ENCODE measurements around the gene LRP1B. TPM values are rescaled to one million over a fixed set of nuclear protein-coding genes. Genes with fewer than 3 reads are reported as not detected.

LRP1B gene
- total and polyA plus RNA-seq, 4 donors = 0.01 to 0.84 (median 0.17) TPM

DNA sequence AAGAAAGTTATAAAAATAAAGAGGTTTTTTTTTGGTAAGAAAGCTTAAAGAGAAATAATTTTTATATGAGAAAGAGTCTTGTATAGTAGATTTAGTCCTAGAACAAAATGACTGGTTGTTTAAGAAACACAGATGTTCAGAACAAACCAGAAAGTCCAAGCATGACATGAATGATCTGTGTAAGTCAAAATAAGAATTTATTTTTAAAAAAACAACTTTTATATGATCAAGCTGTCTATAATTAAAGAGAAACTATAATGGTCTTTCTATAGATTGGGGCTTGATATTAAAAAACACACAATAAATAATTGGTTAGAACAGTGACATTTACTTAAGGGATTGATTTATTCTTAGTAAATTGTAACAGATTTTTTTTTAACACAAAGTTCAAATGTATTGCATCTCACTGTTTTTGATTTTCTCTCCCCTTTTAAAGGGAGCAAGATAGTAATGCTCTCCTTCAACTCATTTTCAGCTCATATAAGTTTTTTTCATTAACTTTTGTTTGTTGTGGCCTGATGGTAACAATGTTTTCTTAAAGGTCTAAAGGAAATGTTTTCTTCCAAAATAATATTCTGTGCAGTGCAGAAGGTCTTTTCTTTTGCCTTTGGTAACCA lies 1256.8 kb downstream of the LRP1B start:
- Histone ChIP-seq H3K36me3 (ENCODE audit: control insufficient read depth in 4 of 4, insufficient read depth in 3 of 4, low read depth in 1 of 4, low read length in 3 of 4) (no peaks in the 10 kb centered on the region), H3K27me3 (ENCODE audit: control insufficient read depth in 4 of 4, insufficient read depth in 4 of 4, low read length in 3 of 4) (no peaks in the 10 kb centered on the region)

More for the DNA sequence above, 1256.8 kb downstream of the LRP1B start:
- Histone ChIP-seq H3K4me1 (ENCODE audit: control insufficient read depth in 4 of 4, insufficient read depth in 4 of 4, low read length in 3 of 4) (peaks cover 7 to 29% (median 21%) of the 10 kb centered on the region in 4 donors), H3K27ac (ENCODE audit: low read depth in 1 of 2, low read length in 2 of 2) (no peak overlapping the region), H3K4me3 (ENCODE audit: low read depth in 1 of 3, low read length in 3 of 3) (no peak overlapping the region), H3K9me3 (ENCODE audit: control insufficient read depth in 4 of 4, low read length in 3 of 4) (no peaks in the 10 kb centered on the region), H3K9ac (ENCODE audit: low read depth in 1 of 2, low read length in 2 of 2) (no peak overlapping the region)
- no peak for DNase-seq (ENCODE audit: low spot score)
- TF ChIP-seq NR2F2 (IDR thresholded peaks at IDR 0.05) = no peak
- TF ChIP-seq JUND (IDR thresholded peaks at IDR 0.05) = no peak
- no peak for TF ChIP-seq TAF1 (conservative IDR thresholded peaks at IDR 0.05)
- TF ChIP-seq, protein P1, sequence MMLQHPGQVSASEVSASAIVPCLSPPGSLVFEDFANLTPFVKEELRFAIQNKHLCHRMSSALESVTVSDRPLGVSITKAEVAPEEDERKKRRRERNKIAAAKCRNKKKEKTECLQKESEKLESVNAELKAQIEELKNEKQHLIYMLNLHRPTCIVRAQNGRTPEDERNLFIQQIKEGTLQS (IDR thresholded peaks at IDR 0.05) = no peak
- no peak for TF ChIP-seq HNF4G (IDR thresholded peaks at IDR 0.05)
- no peak for TF ChIP-seq RXRA (IDR thresholded peaks at IDR 0.05)
- TF ChIP-seq, protein P2, sequence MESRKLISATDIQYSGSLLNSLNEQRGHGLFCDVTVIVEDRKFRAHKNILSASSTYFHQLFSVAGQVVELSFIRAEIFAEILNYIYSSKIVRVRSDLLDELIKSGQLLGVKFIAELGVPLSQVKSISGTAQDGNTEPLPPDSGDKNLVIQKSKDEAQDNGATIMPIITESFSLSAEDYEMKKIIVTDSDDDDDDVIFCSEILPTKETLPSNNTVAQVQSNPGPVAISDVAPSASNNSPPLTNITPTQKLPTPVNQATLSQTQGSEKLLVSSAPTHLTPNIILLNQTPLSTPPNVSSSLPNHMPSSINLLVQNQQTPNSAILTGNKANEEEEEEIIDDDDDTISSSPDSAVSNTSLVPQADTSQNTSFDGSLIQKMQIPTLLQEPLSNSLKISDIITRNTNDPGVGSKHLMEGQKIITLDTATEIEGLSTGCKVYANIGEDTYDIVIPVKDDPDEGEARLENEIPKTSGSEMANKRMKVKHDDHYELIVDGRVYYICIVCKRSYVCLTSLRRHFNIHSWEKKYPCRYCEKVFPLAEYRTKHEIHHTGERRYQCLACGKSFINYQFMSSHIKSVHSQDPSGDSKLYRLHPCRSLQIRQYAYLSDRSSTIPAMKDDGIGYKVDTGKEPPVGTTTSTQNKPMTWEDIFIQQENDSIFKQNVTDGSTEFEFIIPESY (IDR thresholded peaks at IDR 0.05) = no peak
- TF ChIP-seq HNF4A (conservative IDR thresholded peaks at IDR 0.05) = no peak
- TF ChIP-seq EGR1 (IDR thresholded peaks at IDR 0.05; ENCODE audit: low read depth in 2 of 2) = no peak
- TF ChIP-seq, protein P3, sequence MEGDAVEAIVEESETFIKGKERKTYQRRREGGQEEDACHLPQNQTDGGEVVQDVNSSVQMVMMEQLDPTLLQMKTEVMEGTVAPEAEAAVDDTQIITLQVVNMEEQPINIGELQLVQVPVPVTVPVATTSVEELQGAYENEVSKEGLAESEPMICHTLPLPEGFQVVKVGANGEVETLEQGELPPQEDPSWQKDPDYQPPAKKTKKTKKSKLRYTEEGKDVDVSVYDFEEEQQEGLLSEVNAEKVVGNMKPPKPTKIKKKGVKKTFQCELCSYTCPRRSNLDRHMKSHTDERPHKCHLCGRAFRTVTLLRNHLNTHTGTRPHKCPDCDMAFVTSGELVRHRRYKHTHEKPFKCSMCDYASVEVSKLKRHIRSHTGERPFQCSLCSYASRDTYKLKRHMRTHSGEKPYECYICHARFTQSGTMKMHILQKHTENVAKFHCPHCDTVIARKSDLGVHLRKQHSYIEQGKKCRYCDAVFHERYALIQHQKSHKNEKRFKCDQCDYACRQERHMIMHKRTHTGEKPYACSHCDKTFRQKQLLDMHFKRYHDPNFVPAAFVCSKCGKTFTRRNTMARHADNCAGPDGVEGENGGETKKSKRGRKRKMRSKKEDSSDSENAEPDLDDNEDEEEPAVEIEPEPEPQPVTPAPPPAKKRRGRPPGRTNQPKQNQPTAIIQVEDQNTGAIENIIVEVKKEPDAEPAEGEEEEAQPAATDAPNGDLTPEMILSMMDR (IDR thresholded peaks at IDR 0.05; ENCODE audit: low read depth, low read length, missing input control) = no peak
- TF ChIP-seq YY1 (IDR thresholded peaks at IDR 0.05) = no peak
- TF ChIP-seq FOXA2 (IDR thresholded peaks at IDR 0.05) = no peak
- no peak for TF ChIP-seq SP1 (IDR thresholded peaks at IDR 0.05)
- TF ChIP-seq, protein P4, sequence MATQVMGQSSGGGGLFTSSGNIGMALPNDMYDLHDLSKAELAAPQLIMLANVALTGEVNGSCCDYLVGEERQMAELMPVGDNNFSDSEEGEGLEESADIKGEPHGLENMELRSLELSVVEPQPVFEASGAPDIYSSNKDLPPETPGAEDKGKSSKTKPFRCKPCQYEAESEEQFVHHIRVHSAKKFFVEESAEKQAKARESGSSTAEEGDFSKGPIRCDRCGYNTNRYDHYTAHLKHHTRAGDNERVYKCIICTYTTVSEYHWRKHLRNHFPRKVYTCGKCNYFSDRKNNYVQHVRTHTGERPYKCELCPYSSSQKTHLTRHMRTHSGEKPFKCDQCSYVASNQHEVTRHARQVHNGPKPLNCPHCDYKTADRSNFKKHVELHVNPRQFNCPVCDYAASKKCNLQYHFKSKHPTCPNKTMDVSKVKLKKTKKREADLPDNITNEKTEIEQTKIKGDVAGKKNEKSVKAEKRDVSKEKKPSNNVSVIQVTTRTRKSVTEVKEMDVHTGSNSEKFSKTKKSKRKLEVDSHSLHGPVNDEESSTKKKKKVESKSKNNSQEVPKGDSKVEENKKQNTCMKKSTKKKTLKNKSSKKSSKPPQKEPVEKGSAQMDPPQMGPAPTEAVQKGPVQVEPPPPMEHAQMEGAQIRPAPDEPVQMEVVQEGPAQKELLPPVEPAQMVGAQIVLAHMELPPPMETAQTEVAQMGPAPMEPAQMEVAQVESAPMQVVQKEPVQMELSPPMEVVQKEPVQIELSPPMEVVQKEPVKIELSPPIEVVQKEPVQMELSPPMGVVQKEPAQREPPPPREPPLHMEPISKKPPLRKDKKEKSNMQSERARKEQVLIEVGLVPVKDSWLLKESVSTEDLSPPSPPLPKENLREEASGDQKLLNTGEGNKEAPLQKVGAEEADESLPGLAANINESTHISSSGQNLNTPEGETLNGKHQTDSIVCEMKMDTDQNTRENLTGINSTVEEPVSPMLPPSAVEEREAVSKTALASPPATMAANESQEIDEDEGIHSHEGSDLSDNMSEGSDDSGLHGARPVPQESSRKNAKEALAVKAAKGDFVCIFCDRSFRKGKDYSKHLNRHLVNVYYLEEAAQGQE (IDR thresholded peaks at IDR 0.05) = no peak
- TF ChIP-seq RAD21 (IDR thresholded peaks at IDR 0.05) = no peak
- TF ChIP-seq GABPA (IDR thresholded peaks at IDR 0.05 in 1 of 2, conservative IDR thresholded peaks at IDR 0.05 in 1 of 2) = no peak
- TF ChIP-seq, protein P5, sequence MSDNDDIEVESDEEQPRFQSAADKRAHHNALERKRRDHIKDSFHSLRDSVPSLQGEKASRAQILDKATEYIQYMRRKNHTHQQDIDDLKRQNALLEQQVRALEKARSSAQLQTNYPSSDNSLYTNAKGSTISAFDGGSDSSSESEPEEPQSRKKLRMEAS (IDR thresholded peaks at IDR 0.05) = no peak
- TF ChIP-seq FOXA1 (IDR thresholded peaks at IDR 0.05) = no peak
